ENCODE data around the gene STXBP2. TPM values are rescaled to one million over a fixed set of nuclear protein-coding genes. Genes with fewer than 3 reads are reported as not detected.
A peak's percentile ranks its signal among the peaks of the same experiment; 100 is the strongest.

The STXBP2 gene
- total and polyA plus RNA-seq, 9 of the 15 experiments (the other 6 are each of a cell fraction or from before 2014, with no cell fraction given) = 2.5 to 163 (median 71.3) TPM

DNA sequence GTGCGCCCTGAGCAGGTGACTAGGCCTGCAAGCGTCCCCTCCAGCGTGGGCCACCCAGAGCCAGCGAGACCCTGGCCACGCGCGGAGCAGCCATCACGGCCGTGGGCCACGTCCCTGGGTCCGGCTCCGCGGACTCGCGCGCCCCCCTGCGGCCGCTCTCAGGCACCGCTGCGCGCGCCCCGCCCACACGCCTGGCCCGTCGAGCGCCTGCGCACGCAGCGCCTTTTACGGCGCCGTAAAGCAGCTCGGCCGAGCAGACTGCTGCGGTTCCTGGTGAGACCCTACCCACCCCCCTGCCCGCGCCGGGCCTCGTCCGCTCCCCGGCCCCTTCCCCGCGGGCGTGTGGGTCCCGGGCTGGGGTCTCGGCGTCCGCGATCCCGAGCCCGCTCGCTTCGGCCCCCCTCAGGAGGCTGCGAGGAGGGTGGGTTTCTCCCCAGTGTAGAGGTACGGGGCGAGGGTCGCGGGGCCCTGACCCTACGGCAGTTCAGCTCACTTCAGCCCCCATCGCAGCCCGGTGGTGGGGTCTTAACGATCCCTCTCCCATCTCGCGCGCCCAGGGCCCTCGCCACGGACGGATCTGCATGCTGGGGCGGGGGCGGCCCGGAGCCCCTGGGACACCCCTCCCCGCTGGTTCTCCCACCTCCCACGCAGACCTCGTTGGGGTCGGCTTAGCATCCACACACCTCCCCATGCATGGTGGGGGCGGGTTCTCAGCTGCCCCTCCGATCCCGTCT lies 43.9 kb downstream of the STXBP2 start, which contains the start of gene TRAPPC5 (continued):
- TF ChIP-seq, protein P1, sequence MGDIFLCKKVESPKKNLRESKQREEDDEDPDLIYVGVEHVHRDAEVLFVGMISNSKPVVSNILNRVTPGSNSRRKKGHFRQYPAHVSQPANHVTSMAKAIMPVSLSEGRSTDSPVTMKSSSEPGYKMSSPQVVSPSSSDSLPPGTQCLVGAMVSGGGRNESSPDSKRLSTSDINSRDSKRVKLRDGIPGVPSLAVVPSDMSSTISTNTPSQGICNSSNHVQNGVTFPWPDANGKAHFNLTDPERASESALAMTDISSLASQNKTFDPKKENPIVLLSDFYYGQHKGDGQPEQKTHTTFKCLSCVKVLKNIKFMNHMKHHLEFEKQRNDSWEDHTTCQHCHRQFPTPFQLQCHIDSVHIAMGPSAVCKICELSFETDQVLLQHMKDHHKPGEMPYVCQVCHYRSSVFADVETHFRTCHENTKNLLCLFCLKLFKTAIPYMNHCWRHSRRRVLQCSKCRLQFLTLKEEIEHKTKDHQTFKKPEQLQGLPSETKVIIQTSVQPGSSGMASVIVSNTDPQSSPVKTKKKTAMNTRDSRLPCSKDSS (IDR thresholded peaks at IDR 0.05; ENCODE audit: low read depth, partially characterized antibody) = no peak
- TF ChIP-seq SRF (CRISPR knock-in tag; IDR thresholded peaks at IDR 0.05) (no peak), ARID1B (IDR thresholded peaks at IDR 0.05) (no peak), SP1 (CRISPR knock-in tag; IDR thresholded peaks at IDR 0.05) (peak; percentile 53; the same call in 1 of the 2 replicates), MBD2 (IDR thresholded peaks at IDR 0.05; ENCODE audit: borderline replicate concordance, low read depth) (no peak), ZNF518B (CRISPR knock-in tag; IDR thresholded peaks at IDR 0.05) (no peak), ZNF57 (CRISPR knock-in tag; IDR thresholded peaks at IDR 0.05) (no peak), THAP7 (CRISPR knock-in tag; IDR thresholded peaks at IDR 0.05) (no peak), CHD1 (IDR thresholded peaks at IDR 0.05; ENCODE audit: low read length) (no peak), ZNF224 (CRISPR knock-in tag; IDR thresholded peaks at IDR 0.05) (no peak), CCNT2 (IDR thresholded peaks at IDR 0.05; ENCODE audit: borderline replicate concordance, extremely low read depth, insufficient read length, low read depth, low read length) (peak; percentile 72), ETS2 (tag; IDR thresholded peaks at IDR 0.05; ENCODE audit: borderline replicate concordance, poor library complexity, severe bottlenecking) (no peak), MTA1 (IDR thresholded peaks at IDR 0.05; ENCODE audit: borderline replicate concordance) (no peak), COPS2 (conservative IDR thresholded peaks at IDR 0.05) (no peak), ZNF785 (CRISPR knock-in tag; IDR thresholded peaks at IDR 0.05) (no peak), GABPB2 (CRISPR knock-in tag; conservative IDR thresholded peaks at IDR 0.05) (no peak), HSF4 (CRISPR knock-in tag; IDR thresholded peaks at IDR 0.05; ENCODE audit: borderline replicate concordance) (no peak), PYGO2 (tag; IDR thresholded peaks at IDR 0.05) (no peak)
- TF ChIP-seq, protein P2, sequence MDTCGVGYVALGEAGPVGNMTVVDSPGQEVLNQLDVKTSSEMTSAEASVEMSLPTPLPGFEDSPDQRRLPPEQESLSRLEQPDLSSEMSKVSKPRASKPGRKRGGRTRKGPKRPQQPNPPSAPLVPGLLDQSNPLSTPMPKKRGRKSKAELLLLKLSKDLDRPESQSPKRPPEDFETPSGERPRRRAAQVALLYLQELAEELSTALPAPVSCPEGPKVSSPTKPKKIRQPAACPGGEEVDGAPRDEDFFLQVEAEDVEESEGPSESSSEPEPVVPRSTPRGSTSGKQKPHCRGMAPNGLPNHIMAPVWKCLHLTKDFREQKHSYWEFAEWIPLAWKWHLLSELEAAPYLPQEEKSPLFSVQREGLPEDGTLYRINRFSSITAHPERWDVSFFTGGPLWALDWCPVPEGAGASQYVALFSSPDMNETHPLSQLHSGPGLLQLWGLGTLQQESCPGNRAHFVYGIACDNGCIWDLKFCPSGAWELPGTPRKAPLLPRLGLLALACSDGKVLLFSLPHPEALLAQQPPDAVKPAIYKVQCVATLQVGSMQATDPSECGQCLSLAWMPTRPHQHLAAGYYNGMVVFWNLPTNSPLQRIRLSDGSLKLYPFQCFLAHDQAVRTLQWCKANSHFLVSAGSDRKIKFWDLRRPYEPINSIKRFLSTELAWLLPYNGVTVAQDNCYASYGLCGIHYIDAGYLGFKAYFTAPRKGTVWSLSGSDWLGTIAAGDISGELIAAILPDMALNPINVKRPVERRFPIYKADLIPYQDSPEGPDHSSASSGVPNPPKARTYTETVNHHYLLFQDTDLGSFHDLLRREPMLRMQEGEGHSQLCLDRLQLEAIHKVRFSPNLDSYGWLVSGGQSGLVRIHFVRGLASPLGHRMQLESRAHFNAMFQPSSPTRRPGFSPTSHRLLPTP (IDR thresholded peaks at IDR 0.05; ENCODE audit: borderline replicate concordance, extremely low read depth, insufficient read length) = no peak
